ENCODE results near the gene DPCD. TPM values are rescaled to one million over a fixed set of nuclear protein-coding genes. Genes with fewer than 3 reads are reported as not detected.

The DPCD gene
- polyA plus RNA-seq (2011; rRNA removed) (46.4 and 51.9 TPM in 2 replicates), polyA minus RNA-seq (2011; rRNA and poly(A)+ RNA removed) (7.7 and 13.1 TPM in 2 replicates)

DNA sequence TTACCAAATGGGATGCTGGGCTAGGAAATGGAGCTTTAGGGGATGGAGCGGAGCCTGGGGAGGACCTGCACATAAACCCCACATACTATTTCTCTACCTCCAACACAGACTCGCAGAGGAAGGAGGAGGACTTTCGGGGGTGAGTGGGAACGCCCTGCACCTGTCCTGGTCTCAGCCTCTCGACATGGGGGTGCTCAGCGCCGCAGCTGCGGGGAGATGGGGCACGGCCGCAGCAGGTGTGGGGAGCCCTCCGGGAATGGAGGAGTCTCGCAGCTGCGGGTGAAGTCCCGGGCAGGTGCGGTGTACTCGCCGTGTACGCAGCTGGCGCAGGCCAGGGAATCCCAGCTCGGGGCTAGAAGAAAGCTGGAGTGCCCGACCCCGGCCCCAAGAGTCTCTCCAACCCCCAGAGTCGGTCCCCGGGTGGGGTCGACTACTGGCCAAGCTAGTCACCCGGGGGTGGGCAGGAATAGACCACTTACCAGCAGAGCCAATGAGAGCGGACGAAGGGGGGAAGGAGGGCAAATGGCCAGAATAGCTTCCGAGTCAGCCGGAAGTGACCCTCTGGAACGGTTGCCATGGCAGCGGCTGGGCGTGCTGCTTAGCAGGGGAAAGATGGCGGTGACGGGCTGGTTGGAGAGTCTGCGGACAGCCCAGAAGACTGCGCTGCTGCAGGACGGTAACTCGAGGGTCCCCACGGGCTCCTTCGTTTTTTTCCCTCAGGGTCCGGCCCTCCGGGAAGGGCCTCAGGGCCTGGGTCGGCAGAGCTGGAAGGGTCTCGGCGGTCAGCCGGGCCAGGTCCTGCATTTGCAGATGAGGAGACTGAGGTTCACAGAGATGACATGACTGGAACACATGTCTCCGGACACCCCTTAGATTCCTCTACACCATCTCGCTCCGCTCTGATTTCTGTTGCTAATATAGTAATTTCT lies at the start of gene DPCD, which contains the start of gene POLL:
DPCD (plus strand) TSS at position 597 of the 929 bp plus-strand sequence; CDS start at position 613, 16 bp downstream.
POLL (minus strand) TSS at position 533 of the 929 bp plus-strand sequence. CDS start 897 bp downstream, outside the sequence.
- CTCF ChIA-PET: interaction anchor here (0.5 to 2.4 kb wide), 9 partner anchors 9 to 375 kb away, joined by 3 to 19 read pairs (median 4); no protein-coding TSS in a partner anchor
- peak; percentile 63 for DNase-seq (ENCODE audit: low read depth)

DNA sequence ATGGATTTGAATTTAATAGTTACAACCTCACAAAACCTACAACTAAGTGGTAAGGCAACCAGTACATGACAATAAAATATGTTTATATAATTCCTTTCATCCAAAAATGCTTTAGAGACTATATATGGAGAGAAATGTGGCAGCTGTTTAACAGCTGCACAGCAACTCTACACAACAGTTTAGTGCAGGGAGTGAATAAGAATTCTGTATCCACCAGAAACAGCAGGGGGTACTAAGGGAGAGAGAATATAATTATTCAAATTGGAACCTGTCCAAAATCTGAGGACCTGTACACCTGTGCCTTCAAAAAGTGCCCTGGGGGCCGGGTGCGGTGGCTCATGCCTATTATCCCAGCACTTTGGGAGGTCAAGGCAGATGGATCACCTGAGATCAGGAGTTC lies 49.7 kb upstream of the DPCD start:
- H3K27me3 ChIP-seq (ENCODE audit: control insufficient read depth, insufficient read depth, low read length): no peaks in the 10 kb centered on the region
- DNase-seq (ENCODE audit: low read depth): no peak
- ChIA-PET POLR2A (no interaction called here), CTCF (interaction anchor here (0.9 to 3.7 kb wide), 2 partner anchors 17 to 32 kb away, joined by 3 to 20 read pairs; no protein-coding TSS in a partner anchor)
- no peak overlapping the region for H3K4me3 ChIP-seq (ENCODE audit: low read depth, low read length)
- TF ChIP-seq, protein P1, sequence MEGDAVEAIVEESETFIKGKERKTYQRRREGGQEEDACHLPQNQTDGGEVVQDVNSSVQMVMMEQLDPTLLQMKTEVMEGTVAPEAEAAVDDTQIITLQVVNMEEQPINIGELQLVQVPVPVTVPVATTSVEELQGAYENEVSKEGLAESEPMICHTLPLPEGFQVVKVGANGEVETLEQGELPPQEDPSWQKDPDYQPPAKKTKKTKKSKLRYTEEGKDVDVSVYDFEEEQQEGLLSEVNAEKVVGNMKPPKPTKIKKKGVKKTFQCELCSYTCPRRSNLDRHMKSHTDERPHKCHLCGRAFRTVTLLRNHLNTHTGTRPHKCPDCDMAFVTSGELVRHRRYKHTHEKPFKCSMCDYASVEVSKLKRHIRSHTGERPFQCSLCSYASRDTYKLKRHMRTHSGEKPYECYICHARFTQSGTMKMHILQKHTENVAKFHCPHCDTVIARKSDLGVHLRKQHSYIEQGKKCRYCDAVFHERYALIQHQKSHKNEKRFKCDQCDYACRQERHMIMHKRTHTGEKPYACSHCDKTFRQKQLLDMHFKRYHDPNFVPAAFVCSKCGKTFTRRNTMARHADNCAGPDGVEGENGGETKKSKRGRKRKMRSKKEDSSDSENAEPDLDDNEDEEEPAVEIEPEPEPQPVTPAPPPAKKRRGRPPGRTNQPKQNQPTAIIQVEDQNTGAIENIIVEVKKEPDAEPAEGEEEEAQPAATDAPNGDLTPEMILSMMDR (IDR thresholded peaks at IDR 0.05; ENCODE audit: insufficient read depth, low read depth, low read length): no peak
- peaks cover 6% of the 10 kb centered on the region; the same call in 1 of the 2 replicates for H3K36me3 ChIP-seq (ENCODE audit: control insufficient read depth, insufficient read depth, low read length)

More for the DNA sequence above, at the start of gene DPCD, which contains the start of gene POLL:
- Histone ChIP-seq H3K4me3 (ENCODE audit: low read depth, low read length) (peak within 1 kb of the TSS; percentile 92), H3K36me3 (ENCODE audit: control insufficient read depth, insufficient read depth, low read length) (peaks cover 7% of the 10 kb centered on the region), H3K27me3 (ENCODE audit: control insufficient read depth, insufficient read depth, low read length) (no peaks in the 10 kb centered on the region)
- TF ChIP-seq, protein P1 (IDR thresholded peaks at IDR 0.05; ENCODE audit: insufficient read depth, low read depth, low read length): no peak
- POLR2A ChIA-PET: no interaction called here

DNA sequence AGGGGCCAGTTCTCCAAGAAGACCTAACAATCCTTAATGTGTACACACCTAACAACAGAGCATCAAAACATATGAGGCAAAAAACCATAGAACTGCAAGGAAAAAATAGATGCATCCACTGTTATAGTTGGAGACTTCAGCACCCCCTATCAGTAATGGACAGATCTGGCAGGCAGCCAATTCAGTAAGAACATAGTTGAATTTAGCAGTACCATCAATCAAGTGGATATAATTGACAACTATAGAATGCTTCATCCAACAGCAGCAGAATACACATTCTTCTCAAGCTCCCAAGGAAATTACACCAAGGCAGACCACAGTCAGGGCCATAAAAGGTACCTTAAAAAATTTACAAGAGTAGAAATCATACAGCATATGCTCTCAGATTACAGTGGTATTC lies 42.2 kb upstream of the DPCD start:
- Histone ChIP-seq H3K27me3 (ENCODE audit: control insufficient read depth, insufficient read depth, low read length) (no peaks in the 10 kb centered on the region), H3K36me3 (ENCODE audit: control insufficient read depth, insufficient read depth, low read length) (0 out of 2 replicates have a peak, but pooled peaks cover 1% of the 10 kb centered on the region), H3K4me3 (ENCODE audit: low read depth, low read length) (no peak overlapping the region)
- ChIA-PET POLR2A (no interaction called here), CTCF (interaction anchor here (1.0 to 1.6 kb wide), 3 partner anchors 10 to 26 kb away, joined by 3 to 5 read pairs (median 3); no protein-coding TSS in a partner anchor)
- TF ChIP-seq, protein P1 (IDR thresholded peaks at IDR 0.05; ENCODE audit: insufficient read depth, low read depth, low read length): no peak
- no peak for DNase-seq (ENCODE audit: low read depth)

DNA sequence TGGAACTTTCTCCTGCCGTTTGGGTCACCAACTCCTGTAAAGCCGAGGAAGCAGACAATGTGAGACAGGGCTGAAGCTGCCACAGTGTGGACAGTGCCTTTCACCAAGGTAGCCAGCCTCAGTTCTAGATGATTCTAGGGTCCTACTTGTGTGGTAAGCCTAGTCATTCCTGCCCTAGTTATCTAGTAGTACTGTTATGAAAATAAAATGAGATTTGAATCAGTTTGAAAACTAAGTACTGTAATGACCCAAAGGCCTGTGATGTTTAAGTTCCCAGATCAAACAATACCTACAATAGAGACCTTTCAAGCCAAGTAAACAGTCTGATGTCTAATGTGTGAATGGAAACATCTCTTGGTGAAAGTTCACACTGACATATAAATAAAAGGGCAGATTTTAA lies 37.2 kb upstream of the DPCD start:
- Histone ChIP-seq H3K4me3 (ENCODE audit: low read depth, low read length) (no peak overlapping the region), H3K36me3 (ENCODE audit: control insufficient read depth, insufficient read depth, low read length) (peaks cover 4% of the 10 kb centered on the region; the same call in 1 of the 2 replicates), H3K27me3 (ENCODE audit: control insufficient read depth, insufficient read depth, low read length) (no peaks in the 10 kb centered on the region)
- DNase-seq (ENCODE audit: low read depth): no peak
- ChIA-PET CTCF (interaction anchor here (1.0 kb wide), 1 partner anchor 15 kb away, joined by 3 read pairs; no protein-coding TSS in a partner anchor), POLR2A (no interaction called here)
- TF ChIP-seq, protein P1 (IDR thresholded peaks at IDR 0.05; ENCODE audit: insufficient read depth, low read depth, low read length): no peak

DNA sequence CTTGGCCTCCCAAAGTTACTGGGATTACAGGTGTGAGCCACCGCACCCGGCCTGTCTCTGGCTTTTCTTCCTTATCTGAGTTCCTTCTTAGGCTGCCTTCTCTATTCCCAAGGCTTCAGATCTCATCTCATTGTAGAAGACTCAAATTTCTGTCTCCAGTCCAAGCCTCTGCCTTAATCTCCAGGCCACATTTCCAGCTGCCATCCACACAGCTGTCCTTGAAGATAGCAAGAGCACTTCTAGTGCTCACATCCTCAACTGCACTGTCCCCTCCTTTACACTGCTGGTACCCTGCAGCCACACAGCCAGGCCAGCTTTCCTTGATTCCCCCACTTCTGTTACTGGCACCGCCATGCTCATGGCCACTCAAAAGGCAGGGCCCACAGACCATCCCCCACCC lies 35.7 kb upstream of the DPCD start:
- no peak overlapping the region for H3K4me3 ChIP-seq (ENCODE audit: low read depth, low read length)
- no peak for DNase-seq (ENCODE audit: low read depth)
- ChIA-PET POLR2A (no interaction called here), CTCF (interaction anchor here (0.5 to 0.7 kb wide), 2 partner anchors 45 to 46 kb away, joined by 3 read pairs; no protein-coding TSS in a partner anchor)
- TF ChIP-seq, protein P1 (IDR thresholded peaks at IDR 0.05; ENCODE audit: insufficient read depth, low read depth, low read length): no peak
- peaks cover 4% of the 10 kb centered on the region for H3K36me3 ChIP-seq (ENCODE audit: control insufficient read depth, insufficient read depth, low read length)
- no peaks in the 10 kb centered on the region for H3K27me3 ChIP-seq (ENCODE audit: control insufficient read depth, insufficient read depth, low read length)
